Skeletal muscle cell (primary cell): ENCODE data around the gene FGD3.

Experiments
- DNase-seq: peaks from one replicate; pipeline ENCODE4 v3.0.0-alpha.2; 2010; ENCODE audit warnings: low read depth
- H3K4me3 ChIP-seq: 2 replicates; pipeline ENCODE4 v1.5.1; 2011; ENCODE audit warnings: low read depth, mild to moderate bottlenecking, control low read depth, low read length, moderate library complexity

The FGD3 gene

GRCh38 chr9:93022721-93023520 lies 75.6 kb downstream of the FGD3 start:
- DNase-seq = no peak

GRCh38 chr9:93023521-93023815 lies 76.1 kb downstream of the FGD3 start:
- no peak for DNase-seq
- H3K4me3 ChIP-seq = no peak overlapping the region

More at GRCh38 chr9:93022721-93023520, 75.6 kb downstream of the FGD3 start:
- H3K4me3 ChIP-seq = no peak overlapping the region

GRCh38 chr9:93024646-93024910 lies 77.3 kb downstream of the FGD3 start:
- no peak for DNase-seq
- H3K4me3 ChIP-seq = no peak overlapping the region

- no peak overlapping the region for H3K4me3 ChIP-seq
- no peak for DNase-seq
Observed at GRCh38 chr9:93024986-93025630, 77.8 kb downstream of the FGD3 start.

GRCh38 chr9:93025736-93026135 lies 78.4 kb downstream of the FGD3 start:
- DNase-seq = no peak
- H3K4me3 ChIP-seq = no peak overlapping the region

GRCh38 chr9:93026640-93027039 lies 79.3 kb downstream of the FGD3 start:
- no peak for DNase-seq
- no peak overlapping the region for H3K4me3 ChIP-seq

- no peak for DNase-seq
- no peak overlapping the region for H3K4me3 ChIP-seq
Observed at GRCh38 chr9:93027750-93028149, 80.4 kb downstream of the FGD3 start.

- no peak overlapping the region for H3K4me3 ChIP-seq
- DNase-seq = no peak
Observed at GRCh38 chr9:93028448-93029006, 81.2 kb downstream of the FGD3 start.

- H3K4me3 ChIP-seq = no peak overlapping the region
- no peak for DNase-seq
Observed at GRCh38 chr9:93030642-93031628, 83.6 kb downstream of the FGD3 start.

- no peak overlapping the region for H3K4me3 ChIP-seq
- no peak for DNase-seq
Observed at GRCh38 chr9:93031629-93032430, 84.5 kb downstream of the FGD3 start.

GRCh38 chr9:93032545-93032944 lies 85.2 kb downstream of the FGD3 start:
- no peak for DNase-seq
- H3K4me3 ChIP-seq = no peak overlapping the region

GRCh38 chr9:93033531-93033930 lies 86.2 kb downstream of the FGD3 start:
- no peak overlapping the region for H3K4me3 ChIP-seq
- peak; percentile 11 for DNase-seq

GRCh38 chr9:93035106-93035660 lies 87.9 kb downstream of the FGD3 start:
- H3K4me3 ChIP-seq = no peak overlapping the region

GRCh38 chr9:93035821-93036351 lies 88.6 kb downstream of the FGD3 start:
- no peak overlapping the region for H3K4me3 ChIP-seq
- DNase-seq = no peak

More at GRCh38 chr9:93035106-93035660, 87.9 kb downstream of the FGD3 start:
- no peak for DNase-seq

GRCh38 chr9:93036887-93037475 lies 89.7 kb downstream of the FGD3 start:
- H3K4me3 ChIP-seq = no peak overlapping the region

GRCh38 chr9:93037476-93037971 lies 90.2 kb downstream of the FGD3 start:
- no peak for DNase-seq
- no peak overlapping the region for H3K4me3 ChIP-seq

More at GRCh38 chr9:93036887-93037475, 89.7 kb downstream of the FGD3 start:
- DNase-seq = no peak

GRCh38 chr9:93038918-93039317 lies 91.6 kb downstream of the FGD3 start:
- no peak for DNase-seq
- no peak overlapping the region for H3K4me3 ChIP-seq

- H3K4me3 ChIP-seq = no peak overlapping the region
- no peak for DNase-seq
Observed at GRCh38 chr9:93039456-93039855, 92.1 kb downstream of the FGD3 start.
